WTC11 (cell line): Measurements from ENCODE around the gene ALX4. TPM values are rescaled to one million over a fixed set of nuclear protein-coding genes. Genes with fewer than 3 reads are reported as not detected.

ENCODE experiments used
- ATAC-seq: fragments of 200-7000 bp; cut with Tn5 transposase; 2 replicates; pipeline ENCODE4 v1.10.0; 2021; ENCODE audit warnings: mild to moderate bottlenecking, moderate library complexity
- CTCF ChIA-PET: fragments of 300-600 bp; sonication (Branson Sonifier 250); formaldehyde crosslinking; loops from one replicate; lab custom pipeline; 2021; ENCODE audit warnings: antibody characterized with exemption; lab: Charles Lee
- POLR2A ChIA-PET: fragments of 350-600 bp; sonication (Branson Sonifier 250); formaldehyde crosslinking; loops from one replicate; lab custom pipeline; 2021; ENCODE audit warnings: antibody characterized with exemption; lab: Charles Lee
- DNase-seq: peaks from one replicate; pipeline ENCODE4 v3.0.0; 2021; ENCODE audit warnings: low spot score
- H3K27ac Mint-ChIP-seq: 2 replicates; pipeline ENCODE4 v1.8.0; 2021; ENCODE audit warnings: mixed read lengths
- H3K27me3 Mint-ChIP-seq: 2 replicates; pipeline ENCODE4 v1.8.0; 2021; ENCODE audit warnings: low read depth, mild to moderate bottlenecking, moderate library complexity, mixed read lengths
- H3K36me3 Mint-ChIP-seq: 2 replicates; pipeline ENCODE4 v1.8.0; 2021; ENCODE audit warnings: mixed read lengths
- H3K4me1 Mint-ChIP-seq: 2 replicates; pipeline ENCODE4 v1.8.0; 2022; ENCODE audit warnings: mixed read lengths
- H3K4me3 Mint-ChIP-seq: 2 replicates; pipeline ENCODE4 v1.8.0; 2021; ENCODE audit warnings: mild to moderate bottlenecking, moderate library complexity, mixed read lengths
- H3K9me3 Mint-ChIP-seq: 2 replicates; pipeline ENCODE4 v1.8.0; 2021; ENCODE audit warnings: mixed read lengths
- ARID4B ChIP-seq: sonication (generic); formaldehyde crosslinking; IDR thresholded peaks from 2 replicates; pipeline ENCODE4 v1.8.0; 2023; ENCODE audit warnings: missing genetic modification reagents, mild to moderate bottlenecking, borderline replicate concordance
- CDX4 ChIP-seq: fragments of 250-450 bp; sonication (Bioruptor Pico); IDR thresholded peaks from 2 replicates; pipeline ENCODE4 v1.9.0; 2021; ENCODE audit warnings: moderate library complexity, mild to moderate bottlenecking, inconsistent platforms, borderline replicate concordance
- CTCF ChIP-seq: fragments of 200-600 bp; IDR thresholded peaks from 2 replicates; pipeline ENCODE4 v1.8.0; 2022; ENCODE audit warnings: antibody characterized with exemption
- E2F5 ChIP-seq: sonication (generic); formaldehyde crosslinking; IDR thresholded peaks from 2 replicates; pipeline ENCODE4 v1.8.1; 2022; ENCODE audit warnings: mild to moderate bottlenecking, moderate library complexity, missing genetic modification reagents
- ELF4 ChIP-seq: sonication (generic); formaldehyde crosslinking; IDR thresholded peaks from 2 replicates; pipeline ENCODE4 v1.8.1; 2022; ENCODE audit warnings: low read depth, mild to moderate bottlenecking, moderate library complexity, missing genetic modification reagents
- FOXJ3 ChIP-seq: sonication (generic); formaldehyde crosslinking; IDR thresholded peaks from 2 replicates; pipeline ENCODE4 v1.9.0; 2021; ENCODE audit warnings: missing genetic modification reagents, mild to moderate bottlenecking, borderline replicate concordance
- FOXK1 ChIP-seq: sonication (generic); formaldehyde crosslinking; IDR thresholded peaks from 2 replicates; pipeline ENCODE4 v1.8.0; 2022; ENCODE audit warnings: mild to moderate bottlenecking, moderate library complexity, missing genetic modification reagents
- GTF2I ChIP-seq: fragments of 250-450 bp; sonication (Bioruptor Pico); conservative IDR thresholded peaks from 2 replicates; pipeline ENCODE4 v1.4.0; 2021; ENCODE audit warnings: mild to moderate bottlenecking
- NFE2L1 ChIP-seq: sonication (generic); formaldehyde crosslinking; IDR thresholded peaks from 2 replicates; pipeline ENCODE4 v1.8.1; 2023; ENCODE audit warnings: missing genetic modification reagents
- NFYB ChIP-seq: sonication (generic); formaldehyde crosslinking; conservative IDR thresholded peaks from 2 replicates; pipeline ENCODE4 v1.8.0; 2022; ENCODE audit warnings: low read depth, missing genetic modification reagents
- PREB ChIP-seq: sonication (generic); formaldehyde crosslinking; IDR thresholded peaks from 2 replicates; pipeline ENCODE4 v1.8.1; 2022; ENCODE audit warnings: mild to moderate bottlenecking, missing genetic modification reagents, moderate library complexity, borderline replicate concordance
- SMAD3 ChIP-seq: sonication (generic); formaldehyde crosslinking; IDR thresholded peaks from 2 replicates; pipeline ENCODE4 v1.8.0; 2022; ENCODE audit warnings: missing genetic modification reagents, mild to moderate bottlenecking, borderline replicate concordance
- SOX15 ChIP-seq: fragments of 250-450 bp; sonication (Bioruptor Pico); IDR thresholded peaks from 2 replicates; pipeline ENCODE4 v1.9.0; 2021; ENCODE audit warnings: mild to moderate bottlenecking
- SP1 ChIP-seq: sonication (generic); formaldehyde crosslinking; conservative IDR thresholded peaks from 2 replicates; pipeline ENCODE4 v1.8.1; 2022; ENCODE audit warnings: missing genetic modification reagents
- ZNF121 ChIP-seq: sonication (generic); formaldehyde crosslinking; IDR thresholded peaks from 2 replicates; pipeline ENCODE4 v1.8.0; 2023; ENCODE audit warnings: missing genetic modification reagents
- ZNF219 ChIP-seq: sonication (generic); formaldehyde crosslinking; IDR thresholded peaks from 2 replicates; pipeline ENCODE4 v1.8.0; 2023; ENCODE audit warnings: missing genetic modification reagents, mild to moderate bottlenecking, borderline replicate concordance
- ZNF281 ChIP-seq: sonication (generic); formaldehyde crosslinking; IDR thresholded peaks from 2 replicates; pipeline ENCODE4 v1.8.0; 2023; ENCODE audit warnings: mild to moderate bottlenecking, missing genetic modification reagents
- ZNF317 ChIP-seq: sonication (generic); formaldehyde crosslinking; IDR thresholded peaks from 2 replicates; pipeline ENCODE4 v1.8.1; 2023; ENCODE audit warnings: low read depth, mild to moderate bottlenecking, moderate library complexity, missing genetic modification reagents, borderline replicate concordance
- ZNF396 ChIP-seq: fragments of 250-450 bp; sonication (Bioruptor Pico); IDR thresholded peaks from 2 replicates; pipeline ENCODE4 v1.8.0; 2021; ENCODE audit warnings: mild to moderate bottlenecking, moderate library complexity, borderline replicate concordance
- ZNF425 ChIP-seq: fragments of 250-450 bp; sonication (Bioruptor Pico); conservative IDR thresholded peaks from 2 replicates; pipeline ENCODE4 v1.9.0; 2021; ENCODE audit warnings: mild to moderate bottlenecking
- ZNF512 ChIP-seq: sonication (generic); formaldehyde crosslinking; IDR thresholded peaks from 2 replicates; pipeline ENCODE4 v1.8.1; 2022; ENCODE audit warnings: missing genetic modification reagents, borderline replicate concordance
- total RNA-seq: library from RNA; stranded (reverse); gene quantifications from 3 replicates; pipeline ENCODE4 v1.2.3, GENCODE V29; 2021

The ALX4 gene
- total RNA-seq, 1 experiment from 2014 or later = not detected

- no peaks in the 10 kb centered on the region for H3K36me3 Mint-ChIP-seq
- ATAC-seq (no peak), DNase-seq (no peak)
- TF ChIP-seq FOXK1 (CRISPR knock-in tag) = no peak
- TF ChIP-seq PREB (CRISPR knock-in tag) = no peak
- no peak for TF ChIP-seq SP1
- TF ChIP-seq NFE2L1 (CRISPR knock-in tag) = no peak
- no peak for TF ChIP-seq CTCF
- TF ChIP-seq E2F5 (CRISPR knock-in tag) = no peak
- no peak for TF ChIP-seq ELF4 (CRISPR knock-in tag)
- TF ChIP-seq ARID4B (CRISPR knock-in tag) = no peak
- no peak for TF ChIP-seq ZNF219 (CRISPR knock-in tag)
- no peak for TF ChIP-seq FOXJ3
- TF ChIP-seq GTF2I (CRISPR knock-in tag) = no peak
- no peak for TF ChIP-seq ZNF317 (CRISPR knock-in tag)
- no peak for TF ChIP-seq ZNF425
- no peak for TF ChIP-seq NFYB
- TF ChIP-seq ZNF121 (CRISPR knock-in tag) = no peak
- no peak overlapping the region for H3K4me3 Mint-ChIP-seq
- H3K4me1 Mint-ChIP-seq = peaks cover 13% of the 10 kb centered on the region; the same call in 1 of the 2 replicates
- H3K9me3 Mint-ChIP-seq = no peaks in the 10 kb centered on the region
- ChIA-PET POLR2A (no interaction called here), CTCF (no interaction called here)
- no peak overlapping the region for H3K27ac Mint-ChIP-seq
- peaks cover 20% of the 10 kb centered on the region for H3K27me3 Mint-ChIP-seq
Measured at GRCh38 chr11:44342616-44343015, 32.7 kb upstream of the ALX4 start.

- Mint-ChIP-seq H3K9me3 (no peaks in the 10 kb centered on the region), H3K27me3 (peaks cover 39% of the 10 kb centered on the region), H3K4me3 (no peak overlapping the region), H3K27ac (no peak overlapping the region), H3K36me3 (no peaks in the 10 kb centered on the region), H3K4me1 (peaks cover 20% of the 10 kb centered on the region; the same call in 1 of the 2 replicates)
- ChIA-PET POLR2A (no interaction called here), CTCF (no interaction called here)
- ATAC-seq (no peak), DNase-seq (no peak)
- TF ChIP-seq ZNF512 (CRISPR knock-in tag) (no peak), CDX4 (no peak), SMAD3 (CRISPR knock-in tag) (no peak), SOX15 (CRISPR knock-in tag) (no peak), ZNF396 (CRISPR knock-in tag) (no peak), ZNF281 (CRISPR knock-in tag) (no peak)
Measured at GRCh38 chr11:44340656-44341055, 30.7 kb upstream of the ALX4 start.
